IPS-18c (cell line): Measurements from ENCODE around the gene HS6ST2.

ENCODE experiments used
- H3K4me3 ChIP-seq: 2 replicates; pipeline ENCODE4 v1.7.0; 2013; ENCODE audit warnings: low read depth, mild to moderate bottlenecking, low read length, moderate library complexity; ENCODE audit not compliant: insufficient read depth
- H3K9me3 ChIP-seq: one replicate; pipeline ENCODE4 v1.6.1; 2013; ENCODE audit warnings: mild to moderate bottlenecking, low read length, moderate library complexity; ENCODE audit not compliant: control insufficient read depth, insufficient read depth

The HS6ST2 gene

DNA sequence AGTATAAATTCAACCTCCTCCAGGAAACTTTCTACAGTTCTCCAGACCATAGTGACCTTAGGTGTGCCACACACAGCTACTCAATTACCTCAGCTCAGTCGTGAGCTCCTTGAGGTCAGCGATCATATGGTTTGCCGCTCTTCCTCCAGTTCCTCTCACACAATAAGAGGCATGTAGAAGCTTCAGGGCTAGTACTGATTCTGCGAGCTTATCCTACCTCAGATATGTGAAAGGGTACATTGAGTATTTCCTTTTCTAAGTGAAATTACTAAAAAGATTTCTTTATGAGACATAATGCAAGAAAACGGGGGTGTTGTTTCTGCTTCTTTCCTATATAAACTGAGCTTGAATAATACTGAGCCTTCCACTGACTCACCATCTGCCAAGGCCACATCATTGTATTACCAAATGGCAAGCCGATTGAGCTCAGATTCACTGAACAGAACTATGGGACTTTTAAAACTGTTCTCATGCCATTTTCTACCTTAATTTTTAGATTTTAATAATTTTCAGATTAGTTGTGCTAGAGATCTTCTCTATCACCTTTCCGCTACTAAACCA lies 183.1 kb downstream of the HS6ST2 start:
- H3K4me3 ChIP-seq = no peak overlapping the region
- peaks cover 2% of the 10 kb centered on the region for H3K9me3 ChIP-seq

DNA sequence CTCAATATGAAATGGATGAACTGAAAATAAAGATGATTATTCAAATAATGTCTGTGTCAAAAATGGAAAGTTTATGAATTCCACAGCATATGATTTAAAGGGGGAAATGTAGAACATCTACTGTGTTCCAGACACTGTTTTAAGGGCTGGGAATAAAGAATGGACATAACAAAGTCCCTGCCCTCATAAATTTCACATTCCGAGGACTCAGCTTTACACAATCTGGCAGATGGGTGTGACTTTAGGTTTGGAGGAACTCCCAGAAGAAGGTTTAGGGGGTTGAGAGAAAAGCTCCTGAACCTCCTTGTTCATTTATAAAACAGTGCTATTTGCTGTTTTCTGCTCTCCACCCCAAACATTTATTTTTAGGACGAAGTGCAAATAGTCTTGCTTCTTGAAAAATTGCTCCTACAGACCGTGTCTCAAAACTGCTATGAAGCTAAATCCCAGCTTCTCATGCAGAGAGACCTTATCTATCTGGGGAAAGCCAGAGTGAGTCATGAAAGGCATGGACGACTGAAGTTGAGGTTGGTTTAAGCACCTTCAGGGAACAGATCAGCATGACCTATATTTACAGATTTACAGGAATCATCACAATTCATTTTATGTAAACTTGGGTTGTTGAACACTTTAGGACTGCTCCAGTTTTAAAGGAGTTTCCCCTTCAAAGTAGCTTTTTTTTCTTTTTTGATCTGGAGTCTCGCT lies 184.3 kb downstream of the HS6ST2 start:
- Histone ChIP-seq H3K9me3 (peaks cover 6% of the 10 kb centered on the region), H3K4me3 (no peak overlapping the region)

DNA sequence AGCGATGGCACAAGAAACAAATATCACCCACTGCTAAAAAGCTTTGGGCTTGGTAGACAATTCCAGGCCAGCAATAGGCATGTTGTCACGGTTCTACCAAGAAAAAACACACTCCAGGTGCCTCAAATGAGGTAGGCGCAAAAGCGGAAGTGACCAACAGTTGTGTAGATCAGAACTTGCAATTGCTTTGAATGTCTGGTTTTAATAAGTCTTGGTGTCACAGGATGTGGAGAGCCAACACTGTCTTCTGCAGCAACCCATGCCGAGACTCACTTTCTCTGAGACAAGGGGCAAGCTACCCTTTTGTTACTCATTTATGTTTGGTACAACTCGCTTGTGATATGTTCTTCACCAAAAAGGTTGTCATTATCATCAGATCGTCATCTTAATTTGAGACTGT lies 188.8 kb downstream of the HS6ST2 start:
- H3K9me3 ChIP-seq = peaks cover 4% of the 10 kb centered on the region
- H3K4me3 ChIP-seq = no peak overlapping the region

DNA sequence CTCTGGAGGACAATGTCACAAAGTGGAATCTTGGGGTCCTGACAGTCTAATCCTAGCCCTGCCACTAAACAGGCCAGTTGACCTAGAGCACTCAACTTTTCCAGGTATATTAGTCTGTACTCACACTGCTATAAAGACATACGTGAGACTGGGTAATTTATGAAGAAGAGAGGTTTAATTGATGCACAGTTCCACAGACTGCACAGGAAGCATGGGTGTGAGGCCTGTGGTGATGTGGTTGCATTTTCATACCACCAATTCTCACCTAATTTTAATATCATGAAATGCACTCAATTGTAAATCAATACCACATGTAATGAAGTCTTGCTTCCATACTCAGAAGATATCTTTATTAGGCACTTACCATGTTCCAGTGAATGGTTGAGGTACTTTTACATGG lies 192.0 kb downstream of the HS6ST2 start:
- H3K9me3 ChIP-seq = peaks cover 11% of the 10 kb centered on the region
- H3K4me3 ChIP-seq = no peak overlapping the region

DNA sequence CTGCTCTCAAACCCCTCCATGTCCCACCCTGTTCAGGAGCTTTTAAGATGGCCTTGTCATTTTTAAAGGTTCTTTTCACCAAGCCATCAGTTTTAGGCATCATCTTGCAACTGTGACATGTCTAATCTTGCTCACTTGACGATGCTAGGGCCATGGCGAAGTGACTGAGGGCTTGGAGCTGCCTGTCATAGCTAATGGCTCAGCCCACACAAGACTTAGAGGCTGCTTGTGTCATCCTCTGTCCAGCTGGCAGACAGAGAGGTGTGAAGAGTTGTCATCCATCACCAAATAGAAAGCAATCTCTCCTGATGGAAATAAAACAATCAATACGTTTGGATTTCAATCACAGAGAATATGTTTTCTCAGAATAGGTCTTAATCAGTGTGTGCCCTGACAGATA lies 194.9 kb downstream of the HS6ST2 start:
- Histone ChIP-seq H3K4me3 (no peak overlapping the region), H3K9me3 (peaks cover 7% of the 10 kb centered on the region)

DNA sequence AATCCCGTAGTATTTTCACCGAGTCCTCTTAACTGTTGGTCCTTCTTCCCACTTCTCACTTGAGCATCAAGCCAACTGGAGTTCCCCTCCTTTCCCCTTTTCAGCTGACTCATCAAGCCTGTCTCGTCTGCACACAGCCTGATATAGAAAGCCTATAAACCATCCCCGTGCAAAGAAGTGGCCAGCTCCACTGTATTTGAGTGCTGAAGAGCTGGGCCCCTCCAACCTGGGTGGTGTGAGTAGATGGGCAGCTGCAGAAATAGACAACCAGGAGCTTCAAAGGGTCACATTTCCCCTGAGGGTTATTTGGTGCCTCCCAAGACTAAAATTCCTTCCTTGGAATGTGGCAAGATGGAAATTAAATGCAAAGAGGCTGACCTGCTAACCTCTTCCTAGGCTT lies 199.7 kb downstream of the HS6ST2 start:
- peaks cover 5% of the 10 kb centered on the region for H3K9me3 ChIP-seq
- H3K4me3 ChIP-seq = no peak overlapping the region; the same call in 1 of the 2 replicates

DNA sequence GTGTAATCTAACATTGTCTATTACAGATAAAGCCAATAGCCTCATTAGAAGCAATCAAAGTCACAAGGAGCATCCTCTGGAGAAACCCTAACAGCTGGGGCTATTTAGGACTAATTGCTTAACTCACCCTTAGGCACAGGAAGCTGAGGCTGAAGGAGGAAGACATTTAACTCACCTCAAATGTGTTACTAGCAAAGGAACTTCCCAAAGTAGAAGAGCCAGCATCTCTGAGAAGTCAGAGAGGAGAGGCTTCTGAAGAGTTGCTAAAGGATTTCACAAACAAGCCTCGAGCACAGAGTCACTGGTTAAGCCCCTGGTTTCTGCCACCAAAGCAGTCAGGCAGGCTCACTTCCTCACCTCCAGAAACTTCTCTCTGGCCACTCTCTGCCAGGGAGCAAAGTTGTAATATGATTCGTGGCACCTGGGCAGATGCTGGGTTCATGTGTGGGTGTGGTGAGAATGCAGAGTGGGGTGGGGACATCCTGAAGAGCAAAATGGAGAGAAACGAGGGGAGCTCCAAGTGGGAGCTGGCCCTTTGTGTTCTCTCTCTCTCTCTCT lies 201.3 kb downstream of the HS6ST2 start:
- H3K4me3 ChIP-seq = no peak overlapping the region
- no peaks in the 10 kb centered on the region for H3K9me3 ChIP-seq

DNA sequence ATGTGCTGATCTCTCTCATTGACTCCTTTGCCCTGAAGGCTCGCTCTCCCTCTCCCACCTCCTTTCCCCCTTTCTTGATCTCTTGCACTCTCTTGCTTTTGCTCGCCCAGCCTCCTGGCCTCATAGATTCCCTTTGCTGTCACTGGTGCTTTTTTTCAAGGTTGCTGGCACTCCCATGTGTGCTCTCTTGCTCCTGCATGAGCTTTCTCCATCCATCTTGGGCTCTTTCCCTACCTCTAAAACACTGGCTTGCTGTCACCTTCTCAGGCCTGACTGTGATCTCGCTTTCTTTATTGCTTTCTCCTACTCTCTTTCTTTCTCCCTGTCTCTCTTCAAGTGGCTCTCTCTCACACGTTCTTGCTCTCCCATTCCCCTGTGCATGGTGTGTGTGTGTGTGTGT lies 202.0 kb downstream of the HS6ST2 start:
- H3K4me3 ChIP-seq = no peak overlapping the region
- H3K9me3 ChIP-seq = no peaks in the 10 kb centered on the region

DNA sequence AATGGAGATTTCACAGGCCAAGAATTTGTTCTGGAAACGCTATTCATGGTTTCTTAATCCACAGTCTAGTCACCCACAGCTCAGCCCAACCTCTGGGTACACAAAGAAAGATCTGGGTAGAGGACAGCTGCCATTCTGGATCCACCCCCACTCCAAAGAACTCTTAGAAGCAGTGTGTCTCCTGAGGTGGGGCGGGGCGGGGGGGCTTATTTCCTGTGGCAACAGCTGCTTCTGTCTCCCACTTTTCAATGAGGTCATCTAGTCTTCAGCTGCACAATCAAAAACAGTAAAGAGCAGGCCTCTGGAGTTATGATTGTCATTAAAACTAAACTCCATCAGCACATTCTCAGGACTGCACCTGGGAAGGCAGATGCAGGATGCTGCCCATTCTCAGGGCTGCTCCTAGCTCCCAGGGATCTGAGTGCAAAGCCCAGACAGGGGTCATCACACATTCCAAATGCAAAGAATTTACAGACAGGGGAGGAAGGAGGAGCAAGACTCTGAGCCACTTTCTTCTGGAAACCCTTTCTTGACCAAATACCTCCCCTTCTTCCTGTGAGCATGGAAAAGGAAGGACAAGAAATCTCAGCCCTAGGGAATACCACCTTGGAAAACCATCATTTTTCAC lies 207.3 kb downstream of the HS6ST2 start:
- H3K4me3 ChIP-seq = no peak overlapping the region
- no peaks in the 10 kb centered on the region for H3K9me3 ChIP-seq

DNA sequence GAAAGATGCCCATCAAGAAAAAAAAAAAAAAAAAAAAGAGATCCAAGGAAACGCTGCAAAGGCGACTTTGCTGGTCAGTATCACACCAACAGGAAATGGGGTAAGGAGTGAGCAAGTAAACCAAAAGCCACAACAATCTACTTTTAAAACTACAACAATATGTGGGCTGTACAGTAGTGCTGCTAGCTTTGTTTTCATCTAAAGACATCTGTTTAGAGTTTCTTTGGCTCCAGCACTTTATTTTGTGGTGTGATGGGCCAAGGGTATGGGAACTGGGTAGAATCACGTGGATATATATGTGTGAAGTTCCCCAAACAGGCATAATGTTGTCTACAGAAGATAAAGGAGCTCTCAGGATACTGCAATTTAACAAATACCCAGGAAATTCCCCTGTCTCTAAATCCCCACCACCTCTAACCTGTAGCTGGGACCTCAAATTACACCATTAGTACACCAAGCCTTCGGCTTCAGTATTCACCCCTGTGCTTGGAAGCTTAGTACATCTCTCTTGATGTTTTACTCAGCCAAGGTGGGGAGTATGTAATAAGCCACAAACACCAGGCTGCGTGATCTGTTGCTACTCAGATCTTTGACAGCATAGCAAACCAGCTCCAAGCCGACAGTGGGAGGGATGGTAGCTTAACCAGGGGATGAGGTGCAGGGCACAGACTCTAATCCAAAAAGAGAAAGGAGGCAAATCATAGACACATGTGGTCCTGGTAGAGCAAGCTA lies 207.9 kb downstream of the HS6ST2 start:
- Histone ChIP-seq H3K4me3 (no peak overlapping the region), H3K9me3 (no peaks in the 10 kb centered on the region)

DNA sequence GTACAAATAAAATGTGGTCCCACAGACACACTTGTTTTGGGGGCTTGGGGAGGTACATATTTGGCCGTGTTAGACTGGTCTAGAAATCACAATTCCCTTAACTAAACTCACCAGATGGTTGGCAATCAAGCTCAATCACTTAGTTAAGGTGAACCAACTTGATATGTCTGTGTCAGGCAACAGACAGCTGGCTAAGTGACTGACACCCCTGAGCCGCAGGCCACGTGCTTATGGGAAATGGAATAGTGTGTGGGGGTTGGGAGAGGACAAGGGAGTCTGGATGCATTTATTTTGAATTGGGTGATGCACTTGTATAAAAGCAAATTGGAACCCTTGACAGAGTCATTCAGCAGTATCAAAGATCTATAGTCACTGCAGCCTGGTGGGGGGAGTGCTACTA lies 209.0 kb downstream of the HS6ST2 start:
- H3K4me3 ChIP-seq = no peak overlapping the region
- H3K9me3 ChIP-seq = no peaks in the 10 kb centered on the region

DNA sequence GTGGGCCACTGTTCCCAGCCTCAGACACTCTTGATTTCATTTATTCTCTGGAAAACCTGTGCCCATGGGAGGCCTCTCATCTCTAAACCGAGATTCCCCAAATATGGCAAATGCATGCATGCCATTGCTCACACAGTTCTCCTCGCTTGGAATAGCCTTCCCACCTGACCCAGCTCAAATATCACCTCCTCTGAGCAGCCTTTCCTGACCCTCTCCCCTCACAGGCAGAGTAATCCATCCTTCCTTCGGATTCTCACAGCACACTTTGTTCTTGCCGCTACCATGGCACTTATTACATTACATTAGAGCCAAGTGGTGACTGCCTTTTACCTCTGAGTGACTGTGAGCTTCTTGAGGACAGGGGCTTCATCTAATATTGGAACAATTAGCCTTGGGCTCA lies 209.5 kb downstream of the HS6ST2 start:
- Histone ChIP-seq H3K4me3 (no peak overlapping the region), H3K9me3 (no peaks in the 10 kb centered on the region)

DNA sequence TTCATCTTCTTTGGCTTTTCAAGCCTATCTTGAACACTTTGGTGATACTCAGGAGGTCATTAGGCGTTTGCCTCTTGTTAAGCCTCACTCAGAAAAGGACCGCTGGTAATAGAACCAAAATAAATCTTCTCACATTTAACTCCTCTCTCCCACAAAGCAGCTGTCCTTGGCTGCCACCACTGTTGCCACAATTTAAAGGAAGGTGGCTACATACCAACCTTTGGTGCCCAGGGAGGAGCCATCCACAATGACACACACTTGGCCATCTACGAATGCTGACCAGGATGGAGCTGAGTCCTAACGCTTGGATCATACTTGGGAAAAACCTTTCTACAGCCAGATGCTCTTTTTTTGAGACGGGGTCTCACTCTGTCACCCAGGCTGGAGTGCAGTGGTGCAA lies 210.2 kb downstream of the HS6ST2 start:
- Histone ChIP-seq H3K4me3 (no peak overlapping the region), H3K9me3 (peaks cover 5% of the 10 kb centered on the region)

DNA sequence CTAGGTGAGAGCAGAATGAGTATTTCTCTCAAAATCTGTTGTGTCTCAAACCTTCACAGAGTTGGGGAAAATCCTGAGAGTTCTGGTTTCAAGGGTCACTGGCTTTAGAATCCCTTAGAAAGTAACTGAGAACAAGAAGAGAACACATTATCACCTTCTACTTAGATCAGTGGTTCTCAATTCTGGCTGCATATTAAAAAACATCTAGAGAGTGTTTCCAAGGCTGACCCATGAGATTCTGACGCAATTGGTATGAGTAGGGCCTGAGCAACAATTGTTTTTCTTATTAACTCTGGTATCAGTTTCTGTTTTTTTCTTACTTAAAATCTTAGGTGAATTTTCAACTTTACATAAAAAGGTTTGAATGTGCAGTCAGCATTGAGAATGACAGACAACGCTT lies 212.8 kb downstream of the HS6ST2 start:
- Histone ChIP-seq H3K9me3 (peaks cover 11% of the 10 kb centered on the region), H3K4me3 (no peak overlapping the region)

DNA sequence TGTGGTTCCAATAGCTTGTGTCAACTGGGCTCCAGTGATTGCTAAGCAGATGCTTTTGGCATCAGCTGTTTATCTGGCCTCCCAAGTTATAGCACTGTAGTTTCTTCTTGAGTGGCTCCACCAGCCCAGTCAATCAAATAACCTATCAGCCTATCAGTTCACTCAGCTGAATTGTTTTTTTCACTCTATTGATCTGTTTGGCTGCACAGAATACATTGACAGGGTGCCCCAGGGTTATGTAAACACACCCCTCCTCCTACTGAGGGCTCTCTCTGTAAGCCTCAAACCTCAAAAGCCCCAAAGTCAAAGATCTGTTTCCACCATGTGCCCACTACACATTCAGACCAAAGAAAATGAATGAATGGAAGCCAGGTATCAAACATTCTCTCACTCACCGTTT lies 214.0 kb downstream of the HS6ST2 start:
- H3K4me3 ChIP-seq = no peak overlapping the region
- H3K9me3 ChIP-seq = peaks cover 11% of the 10 kb centered on the region

DNA sequence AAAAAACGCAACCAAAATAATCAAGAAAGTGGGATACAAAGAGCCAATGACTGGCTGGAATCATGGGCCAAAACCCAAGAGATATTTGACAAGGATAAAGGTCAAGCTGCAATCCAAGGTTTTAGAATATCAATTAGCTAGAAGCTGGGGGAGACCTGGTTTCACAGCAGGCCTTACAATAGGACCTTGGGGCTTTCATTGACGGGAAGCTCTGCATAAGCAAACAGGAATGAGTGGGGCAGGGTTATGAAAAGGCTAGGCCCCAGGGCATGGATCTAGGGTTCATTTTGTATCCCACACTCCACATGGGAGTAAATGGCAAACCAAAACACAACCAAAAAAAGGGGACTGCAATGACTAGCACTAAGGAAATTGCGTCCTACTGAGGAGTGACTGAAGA lies 215.3 kb downstream of the HS6ST2 start:
- no peak overlapping the region for H3K4me3 ChIP-seq
- H3K9me3 ChIP-seq = peaks cover 11% of the 10 kb centered on the region

DNA sequence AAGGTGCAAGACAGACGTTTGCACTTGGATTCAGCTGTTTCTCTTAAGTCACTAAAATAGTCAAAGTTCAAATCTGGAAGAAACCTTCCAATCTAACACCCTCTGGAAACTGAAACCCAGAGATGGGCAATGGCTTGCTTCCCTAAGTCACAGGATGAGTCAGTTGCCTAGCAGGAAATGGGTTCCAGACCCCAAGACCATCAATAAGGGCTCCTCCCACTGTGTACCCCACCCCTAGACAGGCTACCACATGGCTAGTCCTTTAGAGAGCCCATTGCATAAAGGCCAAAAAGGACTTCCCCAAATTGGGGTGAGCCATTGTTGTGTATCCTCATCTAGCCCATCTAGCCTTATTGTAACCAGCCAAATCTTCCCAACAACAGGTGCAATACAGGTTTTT lies 216.2 kb downstream of the HS6ST2 start:
- no peak overlapping the region for H3K4me3 ChIP-seq
- peaks cover 11% of the 10 kb centered on the region for H3K9me3 ChIP-seq

DNA sequence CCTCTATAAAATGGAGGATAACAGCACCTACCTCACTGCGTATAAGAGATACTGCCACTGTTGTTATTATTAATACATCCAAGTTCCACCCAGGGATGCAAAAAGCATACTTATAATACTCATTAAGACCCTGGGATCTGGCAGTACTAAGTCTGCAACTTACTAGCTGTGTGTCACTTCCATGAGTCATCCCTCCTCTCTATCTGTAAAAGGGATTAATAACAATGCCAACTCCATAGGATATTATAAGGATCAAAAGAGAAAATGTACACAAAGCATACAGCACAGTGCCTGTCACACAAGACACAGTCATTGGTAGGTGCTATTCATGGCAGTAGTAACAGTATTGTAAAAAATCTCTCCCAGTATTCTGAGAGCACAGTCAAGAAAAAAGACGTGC lies 216.7 kb downstream of the HS6ST2 start:
- Histone ChIP-seq H3K9me3 (peaks cover 11% of the 10 kb centered on the region), H3K4me3 (no peak overlapping the region)
